H1 (cell line): Measurements from ENCODE around the gene HSF2. TPM values are rescaled to one million over a fixed set of nuclear protein-coding genes. Genes with fewer than 3 reads are reported as not detected.

Experiments used
- CTCF ChIA-PET: fragments of 300-600 bp; sonication (Branson Sonifier 250); formaldehyde crosslinking; loops from one replicate; lab custom pipeline; 2021; ENCODE audit not compliant: partially characterized antibody; lab: Charles Lee
- POLR2A ChIA-PET: fragments of 300-600 bp; sonication (Branson Sonifier 250); formaldehyde crosslinking; loops from one replicate; lab custom pipeline; 2021; ENCODE audit warnings: inconsistent platforms; ENCODE audit not compliant: partially characterized antibody; lab: Charles Lee
- DNase-seq, 2 experiments: peaks; one replicate each; pipeline versions ENCODE4 v3.0.0 to v3.0.0-alpha.2; 2010 to 2022; ENCODE audit warnings: low spot score in 2 of 2, low read depth in 1 of 2, mixed read lengths in 1 of 2
- FAIRE-seq: peaks from 2 replicates; lab custom pipeline; 2011; peaks lifted over from hg19 to GRCh38; lab: Jason Lieb, UNC
- H2AFZ ChIP-seq: 2 replicates; pipeline ENCODE4 v1.8.1; 2012; ENCODE audit warnings: low read length, inconsistent platforms
- H2AK5ac ChIP-seq: 2 replicates; pipeline ENCODE4 v1.6.1; 2013; ENCODE audit warnings: low read depth, low read length
- H2BK120ac ChIP-seq: replicated peaks from 2 replicates; pipeline ENCODE3; 2013; ENCODE audit warnings: low read depth, low read length, inconsistent platforms
- H2BK12ac ChIP-seq: 2 replicates; pipeline ENCODE4 v1.6.1; 2013; ENCODE audit warnings: low read depth, low read length
- H2BK15ac ChIP-seq: 2 replicates; pipeline ENCODE4 v1.6.1; 2013; ENCODE audit warnings: low read length
- H2BK20ac ChIP-seq: 2 replicates; pipeline ENCODE4 v1.6.1; 2013; ENCODE audit warnings: low read length
- H2BK5ac ChIP-seq: 2 replicates; pipeline ENCODE4 v1.6.1; 2013; ENCODE audit warnings: low read depth, low read length
- H3K14ac ChIP-seq: 2 replicates; pipeline ENCODE4 v1.6.1; 2013; ENCODE audit warnings: inconsistent platforms; ENCODE audit not compliant: insufficient read length
- H3K18ac ChIP-seq: 2 replicates; pipeline ENCODE4 v1.6.1; 2013; ENCODE audit warnings: low read length; ENCODE audit errors: extremely low read depth
- H3K23ac ChIP-seq: 2 replicates; pipeline ENCODE4 v1.6.1; 2013; ENCODE audit warnings: inconsistent platforms; ENCODE audit not compliant: insufficient read length
- H3K23me2 ChIP-seq: 2 replicates; pipeline ENCODE4 v1.6.1; 2013; ENCODE audit warnings: low read depth, low read length
- H3K27ac ChIP-seq: 2 replicates; pipeline ENCODE4 v1.6.1; 2011; ENCODE audit warnings: low read depth, low read length, inconsistent platforms
- H3K27me3 ChIP-seq, 4 experiments: replicated peaks in 1 of 4; 1 replicate in 1 of 4; 2 replicates in 3 of 4; pipeline versions ENCODE4 v1.6.1 to v1.8.1; 2011 to 2013; ENCODE audit warnings: low read length in 3 of 4, mild to moderate bottlenecking in 3 of 4, inconsistent platforms in 2 of 4, mixed read lengths in 2 of 4, moderate library complexity in 1 of 4; ENCODE audit not compliant: control insufficient read depth in 3 of 4, insufficient read depth in 3 of 4; ENCODE audit errors: extremely low read depth in 1 of 4
- H3K36me3 ChIP-seq, 4 experiments: 2 replicates each; pipeline versions ENCODE4 v1.6.1 to v1.8.1; 2011 to 2013; ENCODE audit warnings: mild to moderate bottlenecking in 4 of 4, low read length in 3 of 4, moderate library complexity in 2 of 4, control low read depth in 1 of 4, inconsistent platforms in 1 of 4; ENCODE audit not compliant: insufficient read depth in 4 of 4, control insufficient read depth in 2 of 4
- H3K4ac ChIP-seq: replicated peaks from 2 replicates; pipeline ENCODE3; 2013; ENCODE audit warnings: low read length, low read depth, mixed read lengths, inconsistent platforms; ENCODE audit not compliant: insufficient read length
- H3K4me1 ChIP-seq, 4 experiments: replicated peaks in 1 of 4; 1 replicate in 1 of 4; 2 replicates in 3 of 4; pipeline versions ENCODE4 v1.6.1 to v1.8.1; 2011 to 2013; ENCODE audit warnings: low read length in 3 of 4, inconsistent platforms in 2 of 4, mixed read lengths in 1 of 4; ENCODE audit not compliant: insufficient read depth in 4 of 4, control insufficient read depth in 3 of 4
- H3K4me2 ChIP-seq, 2 experiments: 2 replicates each; pipeline versions ENCODE4 v1.6.1 to v1.8.1; 2011 to 2013; ENCODE audit warnings: low read depth in 2 of 2, low read length in 2 of 2, control low read depth in 1 of 2, inconsistent platforms in 1 of 2, mild to moderate bottlenecking in 1 of 2; ENCODE audit not compliant: insufficient read depth in 1 of 2
- H3K4me3 ChIP-seq, 4 experiments: fragments of 200-600, 300-600 bp in 1 of 4; sonication (generic), shearing (Covaris generic), sonication (Bioruptor Twin) in 1 of 4; 2 replicates each; pipeline versions ENCODE4 v1.5.1 to v1.8.1; 2011 to 2016; ENCODE audit warnings: low read length in 4 of 4, low read depth in 3 of 4, control low read depth in 2 of 4, inconsistent platforms in 2 of 4, mild to moderate bottlenecking in 2 of 4, mixed read lengths in 1 of 4, moderate library complexity in 1 of 4; ENCODE audit not compliant: insufficient read depth in 2 of 4; ENCODE audit errors: extremely low read depth in 1 of 4
- H3K56ac ChIP-seq: replicated peaks from 2 replicates; pipeline ENCODE3; 2013; ENCODE audit warnings: low read depth, mild to moderate bottlenecking, mixed read lengths, low read length, inconsistent platforms; ENCODE audit not compliant: insufficient read length
- H3K79me1 ChIP-seq: 2 replicates; pipeline ENCODE4 v1.6.1; 2013; ENCODE audit warnings: low read depth, low read length, control low read depth
- H3K79me2 ChIP-seq, 2 experiments: 2 replicates each; pipeline versions ENCODE4 v1.6.1 to v1.8.1; 2012 to 2013; ENCODE audit warnings: low read length in 2 of 2, mild to moderate bottlenecking in 2 of 2, inconsistent platforms in 1 of 2; ENCODE audit not compliant: insufficient read depth in 2 of 2, control insufficient read depth in 1 of 2
- H3K9ac ChIP-seq, 4 experiments: replicated peaks in 1 of 4; 1 replicate in 1 of 4; 2 replicates in 3 of 4; pipeline versions ENCODE4 v1.6.1 to v1.8.1; 2011 to 2013; ENCODE audit warnings: low read depth in 3 of 4, low read length in 3 of 4, control low read depth in 2 of 4, mild to moderate bottlenecking in 2 of 4, moderate library complexity in 2 of 4, inconsistent platforms in 1 of 4; ENCODE audit errors: extremely low read depth in 1 of 4
- H3K9me3 ChIP-seq, 2 experiments: 2 replicates each; pipeline versions ENCODE4 v1.6.1 to v1.8.1; 2012 to 2013; ENCODE audit warnings: mild to moderate bottlenecking in 2 of 2, moderate library complexity in 2 of 2, control low read depth in 1 of 2, inconsistent platforms in 1 of 2, low read depth in 1 of 2, low read length in 1 of 2, mixed read lengths in 1 of 2; ENCODE audit not compliant: insufficient read depth in 2 of 2
- H4K20me1 ChIP-seq, 2 experiments: replicated peaks in 1 of 2; 2 replicates each; pipeline versions ENCODE3 to v1.8.1; 2011 to 2013; ENCODE audit warnings: inconsistent platforms in 2 of 2, low read length in 2 of 2, mild to moderate bottlenecking in 1 of 2; ENCODE audit not compliant: insufficient read depth in 2 of 2, control insufficient read depth in 1 of 2
- H4K5ac ChIP-seq: 2 replicates; pipeline ENCODE4 v1.6.1; 2013; ENCODE audit warnings: low read length, low read depth, mixed read lengths, inconsistent platforms; ENCODE audit not compliant: insufficient read length
- H4K8ac ChIP-seq: 2 replicates; pipeline ENCODE4 v1.8.0; 2013; ENCODE audit warnings: mild to moderate bottlenecking, moderate library complexity, low read length, inconsistent platforms; ENCODE audit not compliant: insufficient read depth; ENCODE audit errors: extremely low read depth
- H4K91ac ChIP-seq: replicated peaks from 2 replicates; pipeline ENCODE3; 2013; ENCODE audit warnings: low read length, mixed read lengths, inconsistent platforms; ENCODE audit not compliant: insufficient read length
- ASH2L ChIP-seq: fragments of 200-600, 300-600 bp; sonication (generic); IDR thresholded peaks from one replicate; pipeline ENCODE4 v1.7.1; 2017; ENCODE audit warnings: low read length
- ATF2 ChIP-seq: IDR thresholded peaks from 2 replicates; pipeline ENCODE4 v1.6.1; 2012; ENCODE audit warnings: low read length, inconsistent platforms
- BACH1 ChIP-seq: IDR thresholded peaks from 2 replicates; pipeline ENCODE4 v1.6.1; 2012; ENCODE audit warnings: low read length, improper control_type of control experiment
- BCL11A ChIP-seq, 2 experiments: IDR thresholded peaks; one replicate each; pipeline ENCODE4 v1.6.1; 2011; ENCODE audit warnings: low read depth in 2 of 2, low read length in 2 of 2, mild to moderate bottlenecking in 2 of 2
- CBX5 ChIP-seq: fragments of 300-800, 300-1000 bp; sonication (generic); IDR thresholded peaks from 2 replicates; pipeline ENCODE4 v1.7.1; 2016; ENCODE audit warnings: antibody characterized with exemption, low read length, low read depth
- CBX8 ChIP-seq: fragments of 300-800, 300-1000 bp; sonication (generic); IDR thresholded peaks from 2 replicates; pipeline ENCODE4 v1.7.1; 2016; ENCODE audit warnings: low read depth, low read length, borderline replicate concordance
- CTCF ChIP-seq, 3 experiments: IDR thresholded peaks; 1 replicate in 2 of 3; 2 replicates in 1 of 3; pipeline versions ENCODE4 v1.5.1 to v1.6.1; 2011; ENCODE audit warnings: low read length in 3 of 3, mild to moderate bottlenecking in 3 of 3, inconsistent platforms in 2 of 3, low read depth in 1 of 3, moderate library complexity in 1 of 3; ENCODE audit not compliant: insufficient read depth in 1 of 3; ENCODE audit errors: control extremely low read depth in 1 of 3
- EGR1 ChIP-seq: IDR thresholded peaks from 2 replicates; pipeline ENCODE4 v1.6.1; 2011; ENCODE audit warnings: low read depth, low read length, borderline replicate concordance
- KDM1A ChIP-seq: fragments of 200-600, 300-600 bp; sonication (generic); IDR thresholded peaks from 2 replicates; pipeline ENCODE4 v1.7.1; 2016; ENCODE audit warnings: mild to moderate bottlenecking, low read length, borderline replicate concordance
- RXRA ChIP-seq: IDR thresholded peaks from 2 replicates; pipeline ENCODE4 v1.6.1; 2011; ENCODE audit warnings: low read depth, mild to moderate bottlenecking, low read length, moderate library complexity; ENCODE audit not compliant: insufficient read depth
- WGBS, 2 experiments: shearing (Covaris generic) in 1 of 2; methylation state at CpG; one replicate each; pipeline versions ENCODE4 v1.1.6 to v1.1.7; 2013 to 2015; ENCODE audit warnings: low lambda C conversion rate in 2 of 2, mixed read lengths in 2 of 2, inconsistent platforms in 1 of 2, low coverage in 1 of 2, missing lambda C conversion rate in 1 of 2; ENCODE audit not compliant: insufficient replicate concordance in 2 of 2, insufficient coverage in 1 of 2, insufficient read length in 1 of 2; ENCODE audit errors: extremely low coverage in 1 of 2, missing lambda C conversion rate in 1 of 2; 5-methylcytosine and 5-hydroxymethylcytosine counted together
- polyA plus RNA-seq, 7 experiments: library from polyadenylated mRNA; depleted of rRNA in 3 of 7; stranded (reverse) in 5 of 7; unstranded in 2 of 7; fragments of >200 nt in 5 of 7; fragments of 200-250 nt in 2 of 7; gene quantifications; 1 replicate in 5 of 7; 2 replicates in 1 of 7; 4 replicates in 1 of 7; pipeline versions ENCODE4 v1.2.1 to v1.2.3, GENCODE V29; 2011 to 2013; ENCODE audit warnings: missing spikeins in 2 of 7, mixed read lengths in 2 of 7
- total RNA-seq: library from RNA; stranded (reverse); fragmentation: NEBNext Ultra II Directional; extraction: Animal tissue kit (Norgen Biotek cat#: 25700); gene quantifications from 2 replicates; pipeline ENCODE4 v1.2.1, GENCODE V29; 2021

HSF2 gene
- total and polyA plus RNA-seq, 2 of the 8 experiments (the other 6 are each of a cell fraction or from before 2014, with no cell fraction given): 16.3 to 18.3 TPM

- 75% methylated on average over 9 of the region's 11 CpGs; no CpG with 5 or more reads in 1 of the 2 experiments for WGBS, 2 experiments
- Histone ChIP-seq H3K14ac (no peak overlapping the region), H3K56ac (no peak overlapping the region), H2BK5ac (no peak overlapping the region), H2AFZ (no peak overlapping the region), H3K9ac (no peak overlapping the region), H3K4me3 (no peak overlapping the region), H3K79me1 (no peaks in the 10 kb centered on the region), H3K9me3 (no peaks in the 10 kb centered on the region), H2BK12ac (no peak overlapping the region), H2BK20ac (no peak overlapping the region), H2BK15ac (no peak overlapping the region), H3K4me1 (no peaks in the 10 kb centered on the region), H3K4me2 (no peak overlapping the region), H4K8ac (no peak overlapping the region), H2BK120ac (no peak overlapping the region), H3K23me2 (no peaks in the 10 kb centered on the region), H4K91ac (no peak overlapping the region), H3K23ac (no peak overlapping the region), H3K79me2 (no peaks in the 10 kb centered on the region), H3K4ac (no peak overlapping the region), H3K27me3 (no peaks in the 10 kb centered on the region), H3K27ac (no peak overlapping the region), H3K36me3 (no peaks in the 10 kb centered on the region), H4K20me1 (no peaks in the 10 kb centered on the region), H3K18ac (no peak overlapping the region), H4K5ac (no peak overlapping the region), H2AK5ac (no peak overlapping the region)
- ChIA-PET CTCF (interaction anchor here (0.6 to 1.4 kb wide), 7 partner anchors 11 to 301 kb away, joined by 3 to 5 read pairs (median 3); no protein-coding TSS in a partner anchor), POLR2A (interaction anchor here (1.1 kb wide), 1 partner anchor 35 kb away, joined by 3 read pairs; no protein-coding TSS in a partner anchor)
- no peak for DNase-seq
- no peak for FAIRE-seq
- TF ChIP-seq CTCF (IDR thresholded peaks at IDR 0.05; ENCODE audit: control extremely low read depth in 1 of 3, insufficient read depth in 1 of 3, low read depth in 1 of 3, low read length in 3 of 3) (no peak), RXRA (no peak), CBX5 (no peak), CBX8 (no peak), EGR1 (no peak), KDM1A (no peak), ASH2L (no peak), ATF2 (no peak), BCL11A (IDR thresholded peaks at IDR 0.05; ENCODE audit: low read depth in 2 of 2, low read length in 2 of 2) (no peak), BACH1 (no peak)
Measured at GRCh38 chr6:122360809-122361208, 38.6 kb upstream of the HSF2 start.
